K562 treated with DMSO at 1 percent for 4 hours (cell line): ENCODE measurements around the gene OR3A2. TPM values are rescaled to one million over a fixed set of nuclear protein-coding genes. Genes with fewer than 3 reads are reported as not detected.

Experiments
- total RNA-seq: library from RNA; unstranded; fragments of 300-600 nt; gene quantifications from 2 replicates; pipeline ENCODE4 v1.2.3, GENCODE V29; 2022; ENCODE audit not compliant: insufficient read depth

The OR3A2 gene
- total RNA-seq, result not detected in 2 replicates

DNA sequence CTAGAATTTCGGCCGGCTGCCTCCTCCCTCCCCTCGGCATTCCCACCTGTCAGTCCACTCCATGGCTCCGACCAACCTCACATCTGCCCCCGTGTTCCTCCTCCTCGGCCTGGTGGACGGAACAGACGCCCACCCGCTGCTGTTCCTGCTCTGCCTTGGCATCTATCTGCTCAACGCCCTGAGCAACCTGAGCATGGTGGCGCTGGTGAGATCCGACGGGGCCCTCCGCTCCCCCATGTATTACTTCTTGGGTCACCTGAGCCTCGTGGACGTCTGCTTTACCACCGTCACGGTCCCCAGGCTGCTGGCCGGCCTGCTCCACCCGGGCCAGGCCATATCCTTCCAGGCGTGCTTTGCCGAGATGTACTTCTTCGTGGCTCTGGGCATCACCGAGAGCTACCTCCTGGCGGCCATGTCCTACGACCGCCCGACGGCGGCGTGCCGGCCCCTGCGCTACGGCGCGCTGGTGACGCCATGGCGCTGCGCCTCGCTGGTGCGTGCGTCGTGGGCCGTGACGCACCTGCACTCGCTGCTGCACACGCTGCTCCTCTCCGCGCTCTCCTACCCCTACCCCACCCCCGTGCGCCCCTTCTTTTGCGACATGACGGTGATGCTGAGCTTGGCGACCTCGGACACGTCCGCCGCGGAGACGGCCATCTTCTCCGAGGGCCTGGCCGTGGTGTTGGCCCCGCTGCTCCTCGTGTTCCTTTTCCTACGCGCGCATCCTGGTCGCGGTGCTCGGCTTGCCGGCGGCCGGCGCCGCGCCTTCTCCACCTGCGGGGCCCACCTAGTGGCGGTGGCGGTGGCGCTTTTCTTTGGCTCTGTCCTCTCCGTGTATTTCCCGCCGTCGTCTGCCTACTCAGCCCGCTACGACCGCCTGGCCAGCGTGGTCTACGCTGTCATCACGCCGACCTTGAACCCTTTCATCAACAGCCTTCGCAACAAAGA, at the start of gene OR3A2:
Gene OR3A2 (minus strand): TSS at position 440 of the 948 bp plus-strand sequence.

DNA sequence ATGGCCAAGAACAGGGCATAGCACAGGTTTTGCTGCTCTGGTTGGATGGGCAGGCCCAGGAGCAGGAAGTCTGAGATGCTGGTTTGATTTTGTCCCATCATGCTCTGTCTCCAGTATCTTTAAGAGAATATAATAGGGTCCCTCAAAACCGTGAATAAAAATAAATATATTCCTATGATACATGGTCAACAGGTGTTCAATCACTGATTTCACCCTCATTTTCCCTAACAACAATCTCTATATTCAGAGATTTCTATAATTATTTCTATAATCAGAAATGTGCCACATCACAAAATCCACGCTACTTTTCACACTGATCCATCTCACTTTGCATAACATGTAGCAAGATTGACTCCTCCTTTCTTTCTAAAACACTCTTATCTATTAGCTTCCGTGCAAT, 47.6 kb upstream of the OR3A2 start, which contains the start of gene OR1E2:
Gene OR1E2 (minus strand): TSS at position 101 of the 400 bp plus-strand sequence. CDS start 0 bp downstream, at position 101.

DNA sequence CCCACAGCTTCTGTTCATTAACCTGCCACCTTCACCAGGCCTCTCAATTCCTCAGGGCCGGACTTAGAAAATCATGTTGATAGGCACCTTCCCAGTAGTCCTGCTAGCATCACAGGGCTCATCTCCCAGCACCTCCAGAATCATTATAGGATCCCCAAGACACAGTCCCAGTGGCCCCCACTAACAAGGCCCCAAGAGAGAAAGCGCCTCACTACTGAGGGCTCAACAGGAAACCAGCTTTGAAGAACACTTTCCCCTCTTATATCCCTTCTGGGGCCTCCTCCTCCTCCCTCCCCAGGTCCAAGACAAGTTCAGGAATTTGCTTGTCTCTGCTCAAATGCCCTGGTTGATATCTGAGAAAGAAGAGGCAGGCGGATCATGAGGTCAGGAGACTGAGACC, 25.0 kb upstream of the OR3A2 start, which contains the start of gene OR3A3:
Gene OR3A3 (plus strand): TSS at position 301 of the 400 bp plus-strand sequence.

GRCh38 chr17:3398310-3398709, 12.2 kb upstream of the OR3A2 start, which contains the start of gene OR1E1:
Gene OR1E1 (minus strand): TSS chr17:3398410. CDS start chr17:3398410, 0 bp downstream.

GRCh38 chr17:3298260-3298659, 87.8 kb downstream of the OR3A2 start, which contains the start of gene OR3A1:
Gene OR3A1 (minus strand): TSS chr17:3298360. CDS start chr17:3292582, 5,778 bp downstream.

Other genes starting within 250 kb of the OR3A2 start
- not detected in 2 replicates for gene OR1A2, start 188.8 kb downstream of the OR3A2 start, total RNA-seq
- not detected in 2 replicates for gene OR1A1, start 178.6 kb downstream of the OR3A2 start, total RNA-seq
- not detected in 2 replicates for gene OR3A1, start 87.9 kb downstream of the OR3A2 start, total RNA-seq
- not detected in 2 replicates for gene OR1E1, start 12.1 kb upstream of the OR3A2 start, total RNA-seq
- not detected in 2 replicates for gene OR3A3, start 25.1 kb upstream of the OR3A2 start, total RNA-seq
- gene OR1E2, start 47.5 kb upstream of the OR3A2 start, total RNA-seq, result not detected in 2 replicates
- 1.2 TPM in 1 of 2 replicates, not detected in the other for gene SPATA22, start 85.5 kb upstream of the OR3A2 start, total RNA-seq
- gene ASPA, start 89.7 kb upstream of the OR3A2 start, total RNA-seq, result not detected in 2 replicates
- gene TRPV3, start 171.5 kb upstream of the OR3A2 start, total RNA-seq, result not detected in 2 replicates
- gene TRPV1, start 223.1 kb upstream of the OR3A2 start, total RNA-seq, result 2.5 and 2.8 TPM in 2 replicates
- 8.8 and 10.3 TPM in 2 replicates for gene SHPK, start 249.9 kb upstream of the OR3A2 start, total RNA-seq